ENCODE results near the gene PHF3. TPM values are rescaled to one million over a fixed set of nuclear protein-coding genes. Genes with fewer than 3 reads are reported as not detected.

PHF3 gene
- total RNA-seq, 1 donor from 2014 or later, result 69.0 TPM

Small RNA genes within 50 kb of the gene (small RNA-seq; reads per million reads assigned to genes)
- gene AL513043.1 (ENCODE audit: low replicate concordance), result not detected

Other genes with a start within 250 kb of the PHF3 start
- gene PTP4A1, start 63.3 kb upstream of the PHF3 start, total RNA-seq, result 65.8 TPM

All from skin of body (tissue), 2 donors.